ENCODE results near the gene AATF. TPM values are rescaled to one million over a fixed set of nuclear protein-coding genes. Genes with fewer than 3 reads are reported as not detected.

AATF gene
- total and polyA plus RNA-seq, 9 of the 15 experiments (the other 6 are each of a cell fraction or from before 2014, with no cell fraction given): 34.5 to 133 (median 90.1) TPM

DNA sequence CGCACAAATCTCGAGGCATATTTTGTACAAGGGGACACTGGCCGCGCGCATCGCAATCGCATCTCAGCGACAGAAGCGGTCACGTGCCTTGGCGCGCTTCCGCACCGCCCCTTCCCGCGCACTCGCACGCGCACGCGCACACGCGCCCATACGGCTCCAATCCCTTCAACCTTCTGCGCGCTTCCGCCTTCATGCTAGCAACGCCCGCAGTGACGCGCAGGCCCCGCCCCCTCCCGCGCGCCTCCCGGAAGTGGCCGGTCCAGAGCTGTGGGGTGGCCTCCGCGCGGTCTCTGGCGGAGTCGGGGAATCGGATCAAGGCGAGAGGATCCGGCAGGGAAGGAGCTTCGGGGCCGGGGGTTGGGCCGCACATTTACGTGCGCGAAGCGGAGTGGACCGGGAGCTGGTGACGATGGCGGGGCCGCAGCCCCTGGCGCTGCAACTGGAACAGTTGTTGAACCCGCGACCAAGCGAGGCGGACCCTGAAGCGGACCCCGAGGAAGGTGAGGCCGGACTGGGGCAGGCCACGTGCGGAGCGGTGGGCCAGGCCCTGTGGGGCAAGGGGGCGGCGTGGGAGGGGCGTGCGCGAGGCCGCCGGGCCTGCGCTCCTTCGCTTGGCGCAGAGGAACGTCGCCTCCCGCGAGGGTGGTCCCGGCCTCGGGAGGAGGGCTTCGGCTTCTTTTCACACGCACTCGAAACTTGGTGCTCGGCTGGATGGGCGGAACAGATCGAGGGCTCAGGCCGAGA is at the start of gene AATF (continued):
- TF ChIP-seq, protein P1, sequence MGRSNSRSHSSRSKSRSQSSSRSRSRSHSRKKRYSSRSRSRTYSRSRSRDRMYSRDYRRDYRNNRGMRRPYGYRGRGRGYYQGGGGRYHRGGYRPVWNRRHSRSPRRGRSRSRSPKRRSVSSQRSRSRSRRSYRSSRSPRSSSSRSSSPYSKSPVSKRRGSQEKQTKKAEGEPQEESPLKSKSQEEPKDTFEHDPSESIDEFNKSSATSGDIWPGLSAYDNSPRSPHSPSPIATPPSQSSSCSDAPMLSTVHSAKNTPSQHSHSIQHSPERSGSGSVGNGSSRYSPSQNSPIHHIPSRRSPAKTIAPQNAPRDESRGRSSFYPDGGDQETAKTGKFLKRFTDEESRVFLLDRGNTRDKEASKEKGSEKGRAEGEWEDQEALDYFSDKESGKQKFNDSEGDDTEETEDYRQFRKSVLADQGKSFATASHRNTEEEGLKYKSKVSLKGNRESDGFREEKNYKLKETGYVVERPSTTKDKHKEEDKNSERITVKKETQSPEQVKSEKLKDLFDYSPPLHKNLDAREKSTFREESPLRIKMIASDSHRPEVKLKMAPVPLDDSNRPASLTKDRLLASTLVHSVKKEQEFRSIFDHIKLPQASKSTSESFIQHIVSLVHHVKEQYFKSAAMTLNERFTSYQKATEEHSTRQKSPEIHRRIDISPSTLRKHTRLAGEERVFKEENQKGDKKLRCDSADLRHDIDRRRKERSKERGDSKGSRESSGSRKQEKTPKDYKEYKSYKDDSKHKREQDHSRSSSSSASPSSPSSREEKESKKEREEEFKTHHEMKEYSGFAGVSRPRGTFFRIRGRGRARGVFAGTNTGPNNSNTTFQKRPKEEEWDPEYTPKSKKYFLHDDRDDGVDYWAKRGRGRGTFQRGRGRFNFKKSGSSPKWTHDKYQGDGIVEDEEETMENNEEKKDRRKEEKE (IDR thresholded peaks at IDR 0.05; ENCODE audit: borderline replicate concordance in 1 of 2, control insufficient read depth in 1 of 2, low read depth in 2 of 2, low read length in 1 of 2): 0 out of 4 replicates have a peak, but pooled peaks of 1 of the 2 experiments have one; percentile 30
- TF ChIP-seq, protein P2, sequence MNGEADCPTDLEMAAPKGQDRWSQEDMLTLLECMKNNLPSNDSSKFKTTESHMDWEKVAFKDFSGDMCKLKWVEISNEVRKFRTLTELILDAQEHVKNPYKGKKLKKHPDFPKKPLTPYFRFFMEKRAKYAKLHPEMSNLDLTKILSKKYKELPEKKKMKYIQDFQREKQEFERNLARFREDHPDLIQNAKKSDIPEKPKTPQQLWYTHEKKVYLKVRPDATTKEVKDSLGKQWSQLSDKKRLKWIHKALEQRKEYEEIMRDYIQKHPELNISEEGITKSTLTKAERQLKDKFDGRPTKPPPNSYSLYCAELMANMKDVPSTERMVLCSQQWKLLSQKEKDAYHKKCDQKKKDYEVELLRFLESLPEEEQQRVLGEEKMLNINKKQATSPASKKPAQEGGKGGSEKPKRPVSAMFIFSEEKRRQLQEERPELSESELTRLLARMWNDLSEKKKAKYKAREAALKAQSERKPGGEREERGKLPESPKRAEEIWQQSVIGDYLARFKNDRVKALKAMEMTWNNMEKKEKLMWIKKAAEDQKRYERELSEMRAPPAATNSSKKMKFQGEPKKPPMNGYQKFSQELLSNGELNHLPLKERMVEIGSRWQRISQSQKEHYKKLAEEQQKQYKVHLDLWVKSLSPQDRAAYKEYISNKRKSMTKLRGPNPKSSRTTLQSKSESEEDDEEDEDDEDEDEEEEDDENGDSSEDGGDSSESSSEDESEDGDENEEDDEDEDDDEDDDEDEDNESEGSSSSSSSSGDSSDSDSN (IDR thresholded peaks at IDR 0.05; ENCODE audit: borderline replicate concordance in 1 of 2, low read depth in 2 of 2, low read length in 2 of 2): peak in 1 of 2 experiments; percentile 54; a peak in 2 of 4 replicates
- TF ChIP-seq CTBP1 (IDR thresholded peaks at IDR 0.05; ENCODE audit: borderline replicate concordance) (peak; percentile 97), SREBF1 (IDR thresholded peaks at IDR 0.05; ENCODE audit: borderline replicate concordance, low read depth, low read length) (no peak), ARNT (IDR thresholded peaks at IDR 0.05) (no peak), RBFOX2 (IDR thresholded peaks at IDR 0.05; ENCODE audit: low read depth, low read length) (peak; percentile 99), RB1 (IDR thresholded peaks at IDR 0.05; ENCODE audit: low read depth) (peak; percentile 96), GABPB2 (CRISPR knock-in tag; conservative IDR thresholded peaks at IDR 0.05) (no peak), SAP30 (IDR thresholded peaks at IDR 0.05; ENCODE audit: borderline replicate concordance, insufficient read depth, low read depth, low read length, poor library complexity, severe bottlenecking) (peak; percentile 86), NFYB (IDR thresholded peaks at IDR 0.05; ENCODE audit: extremely low read depth, insufficient read length) (no peak), FUS (optimal IDR thresholded peaks at IDR 0.05; ENCODE audit: low read depth, low read length) (no peak), ZBED1 (IDR thresholded peaks at IDR 0.05) (no peak), DACH1 (IDR thresholded peaks at IDR 0.05; ENCODE audit: partially characterized antibody) (peak; percentile 14), ZNF212 (CRISPR knock-in tag; IDR thresholded peaks at IDR 0.05) (no peak)
- TF ChIP-seq, protein P3, sequence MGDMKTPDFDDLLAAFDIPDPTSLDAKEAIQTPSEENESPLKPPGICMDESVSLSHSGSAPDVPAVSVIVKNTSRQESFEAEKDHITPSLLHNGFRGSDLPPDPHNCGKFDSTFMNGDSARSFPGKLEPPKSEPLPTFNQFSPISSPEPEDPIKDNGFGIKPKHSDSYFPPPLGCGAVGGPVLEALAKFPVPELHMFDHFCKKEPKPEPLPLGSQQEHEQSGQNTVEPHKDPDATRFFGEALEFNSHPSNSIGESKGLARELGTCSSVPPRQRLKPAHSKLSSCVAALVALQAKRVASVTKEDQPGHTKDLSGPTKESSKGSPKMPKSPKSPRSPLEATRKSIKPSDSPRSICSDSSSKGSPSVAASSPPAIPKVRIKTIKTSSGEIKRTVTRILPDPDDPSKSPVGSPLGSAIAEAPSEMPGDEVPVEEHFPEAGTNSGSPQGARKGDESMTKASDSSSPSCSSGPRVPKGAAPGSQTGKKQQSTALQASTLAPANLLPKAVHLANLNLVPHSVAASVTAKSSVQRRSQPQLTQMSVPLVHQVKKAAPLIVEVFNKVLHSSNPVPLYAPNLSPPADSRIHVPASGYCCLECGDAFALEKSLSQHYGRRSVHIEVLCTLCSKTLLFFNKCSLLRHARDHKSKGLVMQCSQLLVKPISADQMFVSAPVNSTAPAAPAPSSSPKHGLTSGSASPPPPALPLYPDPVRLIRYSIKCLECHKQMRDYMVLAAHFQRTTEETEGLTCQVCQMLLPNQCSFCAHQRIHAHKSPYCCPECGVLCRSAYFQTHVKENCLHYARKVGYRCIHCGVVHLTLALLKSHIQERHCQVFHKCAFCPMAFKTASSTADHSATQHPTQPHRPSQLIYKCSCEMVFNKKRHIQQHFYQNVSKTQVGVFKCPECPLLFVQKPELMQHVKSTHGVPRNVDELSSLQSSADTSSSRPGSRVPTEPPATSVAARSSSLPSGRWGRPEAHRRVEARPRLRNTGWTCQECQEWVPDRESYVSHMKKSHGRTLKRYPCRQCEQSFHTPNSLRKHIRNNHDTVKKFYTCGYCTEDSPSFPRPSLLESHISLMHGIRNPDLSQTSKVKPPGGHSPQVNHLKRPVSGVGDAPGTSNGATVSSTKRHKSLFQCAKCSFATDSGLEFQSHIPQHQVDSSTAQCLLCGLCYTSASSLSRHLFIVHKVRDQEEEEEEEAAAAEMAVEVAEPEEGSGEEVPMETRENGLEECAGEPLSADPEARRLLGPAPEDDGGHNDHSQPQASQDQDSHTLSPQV (IDR thresholded peaks at IDR 0.05): peak; percentile 79
- TF ChIP-seq, protein P4, sequence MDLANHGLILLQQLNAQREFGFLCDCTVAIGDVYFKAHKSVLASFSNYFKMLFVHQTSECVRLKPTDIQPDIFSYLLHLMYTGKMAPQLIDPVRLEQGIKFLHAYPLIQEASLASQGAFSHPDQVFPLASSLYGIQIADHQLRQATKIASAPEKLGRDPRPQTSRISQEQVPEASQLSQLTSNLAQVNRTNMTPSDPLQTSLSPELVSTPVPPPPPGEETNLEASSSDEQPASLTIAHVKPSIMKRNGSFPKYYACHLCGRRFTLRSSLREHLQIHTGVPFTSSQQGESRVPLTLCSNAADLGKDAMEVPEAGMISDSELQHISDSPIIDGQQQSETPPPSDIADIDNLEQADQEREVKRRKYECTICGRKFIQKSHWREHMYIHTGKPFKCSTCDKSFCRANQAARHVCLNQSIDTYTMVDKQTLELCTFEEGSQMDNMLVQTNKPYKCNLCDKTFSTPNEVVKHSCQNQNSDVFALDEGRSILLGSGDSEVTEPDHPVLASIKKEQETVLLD (IDR thresholded peaks at IDR 0.05): peak; percentile 95
